Hematopoietic multipotent progenitor cell treated with erythropoietin and hydrocortisone succinate and interleukin-3 and kit ligand, for 6 days (in vitro differentiated cells): ENCODE data around the gene PPIP5K1.

Experiments used
- DNase-seq: peaks from one replicate; pipeline ENCODE4 v3.0.0-alpha.2; 2015

PPIP5K1 gene

DNA sequence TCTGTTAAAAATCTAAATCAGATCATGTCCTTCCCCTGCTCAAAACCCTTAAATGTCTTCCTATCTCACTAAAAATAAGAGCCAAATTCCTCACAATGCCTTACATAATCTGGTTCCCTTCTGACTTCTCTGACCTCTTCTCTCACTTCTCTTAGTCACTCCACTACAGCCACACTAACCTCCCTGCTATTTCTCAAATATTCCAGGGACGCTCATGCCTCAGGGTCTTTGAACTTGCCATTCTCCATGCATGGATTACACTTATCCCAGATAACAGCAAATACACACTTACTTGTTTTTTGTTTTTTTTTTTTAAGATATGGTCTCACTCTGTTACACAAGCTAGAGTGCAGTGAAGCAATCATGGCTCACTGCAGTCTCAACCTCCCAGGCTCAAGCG, 105.6 kb downstream of the PPIP5K1 start:
- DNase-seq, result no peak
